ENCODE results near the gene CD7. TPM values are rescaled to one million over a fixed set of nuclear protein-coding genes. Genes with fewer than 3 reads are reported as not detected.
A peak's percentile ranks its signal among the peaks of the same experiment; 100 is the strongest.

CD7 gene
- total and polyA plus RNA-seq, 10 donors, result 14.8 to 60.1 (median 24.3) TPM

GRCh38 chr17:82325286-82326180, 8.1 kb upstream of the CD7 start:
- Histone ChIP-seq H3K27me3 (replicated peaks in 1 of 7) (peaks cover 0 to 56% (median 0%) of the 10 kb centered on the region in 7 donors), H3K36me3 (peaks cover 0 to 61% (median 0%) of the 10 kb centered on the region in 6 donors), H3K4me1 (peaks cover 5 to 24% (median 18%) of the 10 kb centered on the region in 6 donors), H3K27ac (no peak overlapping the region), H3K9me3 (no peaks in the 10 kb centered on the region), H3K4me3 (no peak overlapping the region)
- peak; percentile 76 for DNase-seq
- WGBS, 5 donors, result 84 to 87% (median 85%) methylated on average over 20 to 30 of the region's 30 CpGs
- intact Hi-C loops (cut with DNase I; ENCODE audit: low total_unique reads), result loop anchor here (10.0 kb wide), 1 partner anchor 121 kb away; no protein-coding TSS in a partner anchor
- TF ChIP-seq POLR2AphosphoS5 (IDR thresholded peaks at IDR 0.05), result no peak
- no peak for TF ChIP-seq POLR2A (IDR thresholded peaks at IDR 0.05)
- no peak for TF ChIP-seq CTCF (IDR thresholded peaks at IDR 0.05 in 8 of 11, conservative IDR thresholded peaks at IDR 0.05 in 3 of 11)

- no peaks in the 10 kb centered on the region for H3K9me3 ChIP-seq
- 63 to 81% (median 73%) methylated on average over 23 to 25 of the region's 25 CpGs for WGBS, 5 donors
- no peak overlapping the region for H3K27ac ChIP-seq
- TF ChIP-seq POLR2AphosphoS5 (IDR thresholded peaks at IDR 0.05) (no peak), POLR2A (IDR thresholded peaks at IDR 0.05) (no peak), CTCF (IDR thresholded peaks at IDR 0.05 in 8 of 11, conservative IDR thresholded peaks at IDR 0.05 in 3 of 11) (no peak)
- H3K4me3 ChIP-seq, result no peak overlapping the region
- no peak for DNase-seq
- intact Hi-C loops (cut with DNase I; ENCODE audit: low total_unique reads), result loop anchor here (5.0 to 10.0 kb wide), 2 partner anchors 87 to 120 kb away; no protein-coding TSS in a partner anchor
- H3K36me3 ChIP-seq, result peaks cover 0 to 61% (median 0%) of the 10 kb centered on the region in 6 donors
- H3K4me1 ChIP-seq, result peaks cover 3 to 17% (median 12%) of the 10 kb centered on the region in 6 donors
- peaks cover 0 to 50% (median 0%) of the 10 kb centered on the region in 7 donors for H3K27me3 ChIP-seq (replicated peaks in 1 of 7)
These were observed 7.3 kb upstream of the CD7 start for GRCh38 chr17:82324566-82325285.

- WGBS, 5 donors, result 64 to 75% (median 71%) methylated on average over 16 to 21 of the region's 21 CpGs
- Histone ChIP-seq H3K36me3 (peaks cover 0 to 54% (median 0%) of the 10 kb centered on the region in 6 donors), H3K4me1 (peaks cover 3 to 17% (median 12%) of the 10 kb centered on the region in 6 donors), H3K27ac (no peak overlapping the region), H3K4me3 (no peak overlapping the region), H3K9me3 (no peaks in the 10 kb centered on the region), H3K27me3 (replicated peaks in 1 of 7) (peaks cover 0 to 42% (median 0%) of the 10 kb centered on the region in 7 donors)
- peak in 1 of 3 donors; percentile 21 for TF ChIP-seq POLR2AphosphoS5 (IDR thresholded peaks at IDR 0.05)
- no peak for TF ChIP-seq POLR2A (IDR thresholded peaks at IDR 0.05)
- intact Hi-C loops (cut with DNase I; ENCODE audit: low total_unique reads), result loop anchor here (5.0 to 10.0 kb wide), 2 partner anchors 86 to 119 kb away; no protein-coding TSS in a partner anchor
- DNase-seq, result peak; percentile 77
These were observed 6.3 kb upstream of the CD7 start for GRCh38 chr17:82323514-82324234.

Measured in spleen (tissue), 11 donors.